GM18873 (cell line): ENCODE measurements around the gene ARSG.
"Not testable (repeated sequence)": the region's sequence is repeated elsewhere in the genome, so short reads cannot be mapped to it uniquely, and the experiment has no call there.

Source experiments
- ATAC-seq: cut with Tn5 transposase; IDR thresholded peaks from one replicate; pipeline ENCODE4 v1.9.1; 2021; ENCODE audit warnings: mild to moderate bottlenecking, moderate library complexity, moderate number of reproducible peaks; ENCODE audit not compliant: unreplicated experiment, low FRiP score

Gene ARSG

GRCh38 chr17:68326681-68327080, 35.4 kb downstream of the ARSG start:
- ATAC-seq: no peak

GRCh38 chr17:68327823-68328557, 36.7 kb downstream of the ARSG start:
- ATAC-seq: no peak

- ATAC-seq: no peak
Observed at GRCh38 chr17:68328676-68329075, 37.4 kb downstream of the ARSG start.

- no peak for ATAC-seq
Observed at GRCh38 chr17:68329331-68329730, 38.0 kb downstream of the ARSG start.

GRCh38 chr17:68331932-68332331, 40.6 kb downstream of the ARSG start:
- ATAC-seq: not testable (repeated sequence)

GRCh38 chr17:68334393-68334792, 43.1 kb downstream of the ARSG start:
- no peak for ATAC-seq

- ATAC-seq: no peak
Observed at GRCh38 chr17:68341482-68341881, 50.2 kb downstream of the ARSG start.

GRCh38 chr17:68343976-68344375, 52.7 kb downstream of the ARSG start:
- no peak for ATAC-seq

- no peak for ATAC-seq
Observed at GRCh38 chr17:68344701-68345136, 53.4 kb downstream of the ARSG start.

- ATAC-seq: peak; percentile 62
Observed at GRCh38 chr17:68346448-68346847, 55.2 kb downstream of the ARSG start.

- ATAC-seq: no peak
Observed at GRCh38 chr17:68347380-68347779, 56.1 kb downstream of the ARSG start.

- peak; percentile 73 for ATAC-seq
Observed at GRCh38 chr17:68349157-68349556, 57.9 kb downstream of the ARSG start.

- no peak for ATAC-seq
Observed at GRCh38 chr17:68351395-68351794, 60.1 kb downstream of the ARSG start.

- ATAC-seq: no peak
Observed at GRCh38 chr17:68352041-68352440, 60.7 kb downstream of the ARSG start.

- ATAC-seq: not testable (repeated sequence)
Observed at GRCh38 chr17:68352671-68353070, 61.4 kb downstream of the ARSG start.

GRCh38 chr17:68353111-68353521, 61.8 kb downstream of the ARSG start:
- ATAC-seq: no peak

- ATAC-seq: not testable (repeated sequence)
Observed at GRCh38 chr17:68354311-68354710, 63.0 kb downstream of the ARSG start.

GRCh38 chr17:68355108-68355507, 63.8 kb downstream of the ARSG start:
- not testable (repeated sequence) for ATAC-seq

- peak; percentile 60 for ATAC-seq
Observed at GRCh38 chr17:68356520-68356919, 65.2 kb downstream of the ARSG start.

GRCh38 chr17:68356949-68357455, 65.7 kb downstream of the ARSG start:
- no peak for ATAC-seq

- ATAC-seq: no peak
Observed at GRCh38 chr17:68357886-68358285, 66.6 kb downstream of the ARSG start.
